ENCODE measurements around the gene FXR2.
"Not testable (repeated sequence)": the region's sequence is repeated elsewhere in the genome, so short reads cannot be mapped to it uniquely, and the experiment has no call there.

The FXR2 gene

DNA sequence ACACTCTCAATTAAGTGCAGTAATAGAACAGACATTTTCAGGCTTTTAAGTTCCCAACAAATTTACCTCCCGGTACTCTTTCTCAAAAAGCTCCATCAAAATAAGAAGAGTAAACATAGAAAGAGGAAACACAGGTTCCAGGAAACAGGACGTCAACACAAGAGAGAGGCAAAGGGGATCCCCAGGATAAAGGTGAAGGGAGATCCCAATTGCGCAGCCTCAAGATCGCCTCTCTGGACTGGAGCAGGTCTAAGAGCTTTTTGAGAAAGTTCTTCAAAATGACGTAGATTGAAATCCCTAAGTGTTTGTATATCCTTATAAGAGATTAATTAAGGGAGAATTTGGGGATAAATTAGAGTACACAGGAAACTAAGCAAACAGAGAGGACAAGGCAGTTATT lies 3.9 kb upstream of the FXR2 start:
- Mint-ChIP-seq H3K4me3 (no peak overlapping the region), H3K27me3 (no peaks in the 10 kb centered on the region), H3K4me1 (ENCODE audit: low read depth) (peaks cover 11% of the 10 kb centered on the region), H3K27ac (no peak overlapping the region), H3K9me3 (no peaks in the 10 kb centered on the region), H3K36me3 (ENCODE audit: low read depth) (peaks cover 14% of the 10 kb centered on the region)
- intact Hi-C loops (cut with micrococcal nuclease) = no loop called here

DNA sequence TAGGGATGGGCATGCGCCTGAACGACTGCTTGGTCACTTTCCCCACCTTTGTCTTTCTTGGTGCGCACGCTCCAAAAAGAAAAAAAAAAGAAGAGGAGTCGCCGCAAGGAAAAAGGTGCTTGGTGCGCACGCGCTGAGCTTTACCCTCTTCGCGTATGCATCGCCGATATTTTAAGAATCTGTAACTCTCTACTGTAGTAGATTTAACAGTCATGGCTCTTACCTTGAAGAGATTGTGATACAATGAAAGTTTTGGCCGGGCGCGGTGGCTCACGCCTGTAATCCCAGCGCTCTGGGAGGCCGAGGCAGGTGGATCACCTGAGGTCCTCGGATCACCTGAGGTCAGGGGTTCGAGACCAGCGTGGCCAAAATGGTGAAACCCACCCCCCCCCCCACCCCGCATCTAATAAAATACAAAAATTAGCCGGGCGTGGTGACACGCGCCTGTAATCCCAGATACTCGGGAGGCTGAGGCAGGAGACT lies 609 bp upstream of the FXR2 start:
- Mint-ChIP-seq H3K27ac (peak overlapping the region; percentile 80), H3K4me1 (ENCODE audit: low read depth) (peaks cover 43% of the 10 kb centered on the region), H3K9me3 (no peaks in the 10 kb centered on the region), H3K27me3 (no peaks in the 10 kb centered on the region), H3K4me3 (peak overlapping the region; percentile 92), H3K36me3 (ENCODE audit: low read depth) (peaks cover 35% of the 10 kb centered on the region)
- intact Hi-C loops (cut with micrococcal nuclease) = loop anchor here (1.0 kb wide), 1 partner anchor 12 kb away; the partner anchor contains the start of gene SAT2

- H3K4me1 Mint-ChIP-seq (ENCODE audit: low read depth) = peaks cover 52% of the 10 kb centered on the region
Measured at GRCh38 chr17:7613769-7614424, 800 bp downstream of the FXR2 start.

DNA sequence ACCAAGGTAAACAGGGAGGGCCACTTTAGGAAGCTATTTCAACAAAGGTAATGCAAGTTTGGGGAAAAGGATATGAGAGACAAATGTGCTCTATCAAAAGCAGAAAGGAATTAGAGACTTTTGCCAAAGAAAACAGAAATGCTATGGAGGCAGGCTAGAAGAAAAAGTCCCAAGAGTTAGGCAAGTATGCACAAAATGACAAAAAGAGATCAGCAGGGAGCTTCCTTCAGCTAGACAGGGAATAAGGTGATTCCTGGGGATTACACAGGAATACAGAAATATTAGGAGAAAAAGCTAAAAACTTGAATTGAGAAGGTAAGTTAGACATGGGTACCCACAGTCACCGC lies 2.4 kb downstream of the FXR2 start:
- Mint-ChIP-seq H3K36me3 (ENCODE audit: low read depth) (peaks cover 48% of the 10 kb centered on the region), H3K4me3 (peak overlapping the region; percentile 55), H3K27me3 (no peaks in the 10 kb centered on the region), H3K27ac (peak overlapping the region; percentile 28), H3K4me1 (ENCODE audit: low read depth) (peaks cover 47% of the 10 kb centered on the region), H3K9me3 (no peaks in the 10 kb centered on the region)
- intact Hi-C loops (cut with micrococcal nuclease) = no loop called here

More at GRCh38 chr17:7613769-7614424, 800 bp downstream of the FXR2 start:
- no peaks in the 10 kb centered on the region for H3K9me3 Mint-ChIP-seq
- peak overlapping the region; percentile 80 for H3K27ac Mint-ChIP-seq
- peaks cover 41% of the 10 kb centered on the region for H3K36me3 Mint-ChIP-seq (ENCODE audit: low read depth)
- H3K27me3 Mint-ChIP-seq = no peaks in the 10 kb centered on the region
- intact Hi-C loops (cut with micrococcal nuclease) = no loop called here
- H3K4me3 Mint-ChIP-seq = peak overlapping the region; percentile 92

DNA sequence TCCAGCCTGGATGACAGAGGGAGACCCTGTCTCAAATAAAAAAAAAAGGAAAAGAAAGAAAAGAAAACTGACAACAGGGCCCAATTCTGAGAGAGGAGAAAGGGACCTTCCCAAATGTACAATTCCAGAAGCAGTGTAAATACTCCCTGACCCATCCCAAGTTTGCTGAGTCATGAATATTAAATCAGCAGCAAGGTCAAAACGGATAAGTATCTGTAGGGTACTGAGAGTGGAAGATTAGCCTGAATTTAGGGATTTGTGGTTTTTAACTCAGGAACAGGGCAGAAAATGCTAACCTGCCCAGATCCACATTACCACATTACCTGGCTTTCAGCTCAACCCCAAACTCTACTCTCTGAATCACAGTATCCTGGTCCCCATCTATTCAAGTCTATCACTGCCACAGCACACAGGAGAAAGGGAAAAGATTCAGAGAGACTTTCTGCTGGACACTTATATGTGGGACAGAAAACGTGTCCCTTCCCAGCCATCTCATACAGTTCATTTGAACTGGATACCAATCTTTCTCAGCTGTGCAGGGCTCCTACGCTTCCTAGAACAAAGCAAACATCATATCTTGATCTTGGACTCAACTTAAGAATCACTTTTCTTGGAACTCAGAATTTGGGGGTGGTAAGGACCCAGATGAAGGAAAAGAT lies 2.9 kb downstream of the FXR2 start:
- Mint-ChIP-seq H3K36me3 (ENCODE audit: low read depth) (peaks cover 48% of the 10 kb centered on the region), H3K4me3 (peak overlapping the region; percentile 55), H3K9me3 (no peaks in the 10 kb centered on the region), H3K27ac (peak overlapping the region; percentile 28), H3K27me3 (no peaks in the 10 kb centered on the region), H3K4me1 (ENCODE audit: low read depth) (peaks cover 47% of the 10 kb centered on the region)
- intact Hi-C loops (cut with micrococcal nuclease) = no loop called here

GRCh38 chr17:7610641-7611040 lies 4.1 kb downstream of the FXR2 start:
- H3K27ac Mint-ChIP-seq = no peak overlapping the region
- intact Hi-C loops (cut with micrococcal nuclease) = no loop called here

GRCh38 chr17:7606280-7606679 lies 8.4 kb downstream of the FXR2 start:
- Mint-ChIP-seq H3K36me3 (ENCODE audit: low read depth) (peaks cover 76% of the 10 kb centered on the region), H3K4me1 (ENCODE audit: low read depth) (peaks cover 23% of the 10 kb centered on the region), H3K27ac (no peak overlapping the region)

More at GRCh38 chr17:7610641-7611040, 4.1 kb downstream of the FXR2 start:
- Mint-ChIP-seq H3K4me1 (ENCODE audit: low read depth) (peaks cover 52% of the 10 kb centered on the region), H3K4me3 (no peak overlapping the region), H3K27me3 (no peaks in the 10 kb centered on the region), H3K36me3 (ENCODE audit: low read depth) (peaks cover 58% of the 10 kb centered on the region), H3K9me3 (no peaks in the 10 kb centered on the region)

DNA sequence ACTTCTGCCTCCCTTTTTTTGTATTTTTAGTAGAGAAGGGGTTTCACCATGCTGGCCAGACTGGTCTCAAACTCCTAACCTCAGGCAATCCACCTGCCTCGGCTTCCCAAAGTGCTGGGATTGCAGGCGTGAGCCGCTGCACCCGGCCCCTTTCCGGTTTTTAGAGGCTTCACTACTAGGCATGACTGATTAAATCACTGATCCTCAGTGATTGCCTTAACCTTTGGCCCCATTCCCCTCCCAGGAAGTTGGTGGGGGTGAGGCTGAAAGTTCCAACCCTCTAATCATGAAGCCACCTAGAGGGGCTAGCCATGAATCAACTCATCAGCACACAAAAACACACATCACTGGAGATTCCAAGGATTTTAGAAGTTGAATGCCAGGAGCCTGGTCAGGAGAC lies 17.1 kb downstream of the FXR2 start:
- intact Hi-C loops (cut with micrococcal nuclease); H3K9me3 Mint-ChIP-seq; H3K4me3 Mint-ChIP-seq; H3K4me1 Mint-ChIP-seq (ENCODE audit: low read depth); H3K27me3 Mint-ChIP-seq; H3K27ac Mint-ChIP-seq: not testable (repeated sequence)
- H3K36me3 Mint-ChIP-seq (ENCODE audit: low read depth) = peaks cover 96% of the 10 kb centered on the region

More at GRCh38 chr17:7606280-7606679, 8.4 kb downstream of the FXR2 start:
- Mint-ChIP-seq H3K4me3 (no peak overlapping the region), H3K9me3 (no peaks in the 10 kb centered on the region), H3K27me3 (no peaks in the 10 kb centered on the region)
- intact Hi-C loops (cut with micrococcal nuclease) = no loop called here

DNA sequence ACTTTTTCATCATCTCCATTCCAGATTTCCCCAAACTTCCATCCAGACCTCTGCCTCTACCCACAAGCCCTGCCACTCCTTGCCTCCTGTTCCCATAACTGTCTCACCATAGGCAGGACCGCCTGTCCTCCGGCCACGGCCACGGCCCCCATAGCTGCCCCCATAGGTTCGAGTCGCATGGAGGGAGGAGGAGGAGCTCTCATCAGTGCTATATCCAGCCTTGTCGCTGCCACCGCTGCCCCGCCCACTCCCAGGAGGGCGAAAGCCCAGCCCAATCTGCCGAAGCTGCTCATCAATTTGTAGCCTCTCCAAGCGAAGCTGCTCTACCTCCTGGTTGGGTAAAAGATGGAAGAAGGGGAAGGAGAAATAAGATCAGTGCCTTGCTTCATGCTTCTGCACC lies 21.4 kb downstream of the FXR2 start:
- Mint-ChIP-seq H3K27ac (no peak overlapping the region), H3K36me3 (ENCODE audit: low read depth) (peaks cover 93% of the 10 kb centered on the region), H3K4me1 (ENCODE audit: low read depth) (peaks cover 15% of the 10 kb centered on the region), H3K4me3 (no peak overlapping the region), H3K27me3 (no peaks in the 10 kb centered on the region), H3K9me3 (no peaks in the 10 kb centered on the region)
- intact Hi-C loops (cut with micrococcal nuclease) = no loop called here

GRCh38 chr17:7592422-7593021 lies 22.2 kb downstream of the FXR2 start:
- no peaks in the 10 kb centered on the region for H3K9me3 Mint-ChIP-seq
- peaks cover 94% of the 10 kb centered on the region for H3K36me3 Mint-ChIP-seq (ENCODE audit: low read depth)
- intact Hi-C loops (cut with micrococcal nuclease) = no loop called here
- no peaks in the 10 kb centered on the region for H3K27me3 Mint-ChIP-seq
- no peak overlapping the region for H3K4me3 Mint-ChIP-seq
- H3K4me1 Mint-ChIP-seq (ENCODE audit: low read depth) = peaks cover 23% of the 10 kb centered on the region
- no peak overlapping the region for H3K27ac Mint-ChIP-seq

- Mint-ChIP-seq H3K27me3 (no peaks in the 10 kb centered on the region), H3K27ac (peak overlapping the region; percentile 18), H3K36me3 (ENCODE audit: low read depth) (peaks cover 94% of the 10 kb centered on the region), H3K4me3 (no peak overlapping the region), H3K4me1 (ENCODE audit: low read depth) (peaks cover 32% of the 10 kb centered on the region), H3K9me3 (no peaks in the 10 kb centered on the region)
- intact Hi-C loops (cut with micrococcal nuclease) = no loop called here
Measured at GRCh38 chr17:7591596-7591995, 23.1 kb downstream of the FXR2 start.

GRCh38 chr17:7590743-7591142 lies 24.0 kb downstream of the FXR2 start:
- Mint-ChIP-seq H3K36me3 (ENCODE audit: low read depth) (peaks cover 95% of the 10 kb centered on the region), H3K27ac (no peak overlapping the region), H3K4me1 (ENCODE audit: low read depth) (peaks cover 37% of the 10 kb centered on the region), H3K4me3 (no peak overlapping the region), H3K9me3 (no peaks in the 10 kb centered on the region), H3K27me3 (no peaks in the 10 kb centered on the region)
- intact Hi-C loops (cut with micrococcal nuclease) = no loop called here

GRCh38 chr17:7589891-7590691 lies 24.6 kb downstream of the FXR2 start, which contains the start of gene SOX15:
Gene SOX15 (minus strand): TSS chr17:7590094. CDS start chr17:7589676, 418 bp downstream.
- H3K27ac Mint-ChIP-seq = no peak within 1 kb of the TSS
- peaks cover 94% of the 10 kb centered on the region for H3K36me3 Mint-ChIP-seq (ENCODE audit: low read depth)
- H3K27me3 Mint-ChIP-seq = no peaks in the 10 kb centered on the region
- intact Hi-C loops (cut with micrococcal nuclease) = loop anchor here (2.0 kb wide), 1 partner anchor 75 kb away; no protein-coding TSS in a partner anchor
- peaks cover 44% of the 10 kb centered on the region for H3K4me1 Mint-ChIP-seq (ENCODE audit: low read depth)
- H3K9me3 Mint-ChIP-seq = no peaks in the 10 kb centered on the region
- H3K4me3 Mint-ChIP-seq = peak within 1 kb of the TSS; percentile 35
